ENCODE measurements around the gene SSR3. TPM values are rescaled to one million over a fixed set of nuclear protein-coding genes. Genes with fewer than 3 reads are reported as not detected.

The SSR3 gene
- total and polyA plus RNA-seq, 9 of the 15 experiments (the other 6 are each of a cell fraction or from before 2014, with no cell fraction given) = 104 to 464 (median 307) TPM

GRCh38 chr3:156553705-156554356, 1.1 kb downstream of the SSR3 start (continued):
- TF ChIP-seq, protein P1, sequence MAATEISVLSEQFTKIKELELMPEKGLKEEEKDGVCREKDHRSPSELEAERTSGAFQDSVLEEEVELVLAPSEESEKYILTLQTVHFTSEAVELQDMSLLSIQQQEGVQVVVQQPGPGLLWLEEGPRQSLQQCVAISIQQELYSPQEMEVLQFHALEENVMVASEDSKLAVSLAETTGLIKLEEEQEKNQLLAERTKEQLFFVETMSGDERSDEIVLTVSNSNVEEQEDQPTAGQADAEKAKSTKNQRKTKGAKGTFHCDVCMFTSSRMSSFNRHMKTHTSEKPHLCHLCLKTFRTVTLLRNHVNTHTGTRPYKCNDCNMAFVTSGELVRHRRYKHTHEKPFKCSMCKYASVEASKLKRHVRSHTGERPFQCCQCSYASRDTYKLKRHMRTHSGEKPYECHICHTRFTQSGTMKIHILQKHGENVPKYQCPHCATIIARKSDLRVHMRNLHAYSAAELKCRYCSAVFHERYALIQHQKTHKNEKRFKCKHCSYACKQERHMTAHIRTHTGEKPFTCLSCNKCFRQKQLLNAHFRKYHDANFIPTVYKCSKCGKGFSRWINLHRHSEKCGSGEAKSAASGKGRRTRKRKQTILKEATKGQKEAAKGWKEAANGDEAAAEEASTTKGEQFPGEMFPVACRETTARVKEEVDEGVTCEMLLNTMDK (IDR thresholded peaks at IDR 0.05; ENCODE audit: borderline replicate concordance, insufficient read depth, low read depth, low read length, poor library complexity, severe bottlenecking) = no peak
- no peak for TF ChIP-seq HIVEP1 (CRISPR knock-in tag; IDR thresholded peaks at IDR 0.05)
- 0 out of 2 replicates have a peak, but pooled peaks have one; percentile 36 for TF ChIP-seq DPF2 (IDR thresholded peaks at IDR 0.05)
- TF ChIP-seq SAP30 (IDR thresholded peaks at IDR 0.05; ENCODE audit: borderline replicate concordance, insufficient read depth, low read depth, low read length, poor library complexity, severe bottlenecking) = peak; percentile 57
- no peak for TF ChIP-seq ZNF184 (CRISPR knock-in tag; IDR thresholded peaks at IDR 0.05)
- TF ChIP-seq CGGBP1 (CRISPR knock-in tag; IDR thresholded peaks at IDR 0.05) = no peak
- TF ChIP-seq NUFIP1 (IDR thresholded peaks at IDR 0.05; ENCODE audit: partially characterized antibody) = peak; percentile 83
- no peak for TF ChIP-seq ESRRB (CRISPR knock-in tag; IDR thresholded peaks at IDR 0.05; ENCODE audit: borderline replicate concordance)
- peak; percentile 95 to 96 for TF ChIP-seq MNT (conservative IDR thresholded peaks at IDR 0.05)
- TF ChIP-seq, protein P2, sequence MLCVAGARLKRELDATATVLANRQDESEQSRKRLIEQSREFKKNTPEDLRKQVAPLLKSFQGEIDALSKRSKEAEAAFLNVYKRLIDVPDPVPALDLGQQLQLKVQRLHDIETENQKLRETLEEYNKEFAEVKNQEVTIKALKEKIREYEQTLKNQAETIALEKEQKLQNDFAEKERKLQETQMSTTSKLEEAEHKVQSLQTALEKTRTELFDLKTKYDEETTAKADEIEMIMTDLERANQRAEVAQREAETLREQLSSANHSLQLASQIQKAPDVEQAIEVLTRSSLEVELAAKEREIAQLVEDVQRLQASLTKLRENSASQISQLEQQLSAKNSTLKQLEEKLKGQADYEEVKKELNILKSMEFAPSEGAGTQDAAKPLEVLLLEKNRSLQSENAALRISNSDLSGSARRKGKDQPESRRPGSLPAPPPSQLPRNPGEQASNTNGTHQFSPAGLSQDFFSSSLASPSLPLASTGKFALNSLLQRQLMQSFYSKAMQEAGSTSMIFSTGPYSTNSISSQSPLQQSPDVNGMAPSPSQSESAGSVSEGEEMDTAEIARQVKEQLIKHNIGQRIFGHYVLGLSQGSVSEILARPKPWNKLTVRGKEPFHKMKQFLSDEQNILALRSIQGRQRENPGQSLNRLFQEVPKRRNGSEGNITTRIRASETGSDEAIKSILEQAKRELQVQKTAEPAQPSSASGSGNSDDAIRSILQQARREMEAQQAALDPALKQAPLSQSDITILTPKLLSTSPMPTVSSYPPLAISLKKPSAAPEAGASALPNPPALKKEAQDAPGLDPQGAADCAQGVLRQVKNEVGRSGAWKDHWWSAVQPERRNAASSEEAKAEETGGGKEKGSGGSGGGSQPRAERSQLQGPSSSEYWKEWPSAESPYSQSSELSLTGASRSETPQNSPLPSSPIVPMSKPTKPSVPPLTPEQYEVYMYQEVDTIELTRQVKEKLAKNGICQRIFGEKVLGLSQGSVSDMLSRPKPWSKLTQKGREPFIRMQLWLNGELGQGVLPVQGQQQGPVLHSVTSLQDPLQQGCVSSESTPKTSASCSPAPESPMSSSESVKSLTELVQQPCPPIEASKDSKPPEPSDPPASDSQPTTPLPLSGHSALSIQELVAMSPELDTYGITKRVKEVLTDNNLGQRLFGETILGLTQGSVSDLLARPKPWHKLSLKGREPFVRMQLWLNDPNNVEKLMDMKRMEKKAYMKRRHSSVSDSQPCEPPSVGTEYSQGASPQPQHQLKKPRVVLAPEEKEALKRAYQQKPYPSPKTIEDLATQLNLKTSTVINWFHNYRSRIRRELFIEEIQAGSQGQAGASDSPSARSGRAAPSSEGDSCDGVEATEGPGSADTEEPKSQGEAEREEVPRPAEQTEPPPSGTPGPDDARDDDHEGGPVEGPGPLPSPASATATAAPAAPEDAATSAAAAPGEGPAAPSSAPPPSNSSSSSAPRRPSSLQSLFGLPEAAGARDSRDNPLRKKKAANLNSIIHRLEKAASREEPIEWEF (CRISPR knock-in tag; IDR thresholded peaks at IDR 0.05) = no peak
- TF ChIP-seq ZKSCAN3 (CRISPR knock-in tag; IDR thresholded peaks at IDR 0.05) = no peak
- no peak for TF ChIP-seq NR4A1 (CRISPR knock-in tag; IDR thresholded peaks at IDR 0.05)
- 0 out of 2 replicates have a peak, but pooled peaks have one; percentile 43 for TF ChIP-seq NR4A1 (tag; IDR thresholded peaks at IDR 0.05)
- peak; percentile 94 for TF ChIP-seq ZNF316 (IDR thresholded peaks at IDR 0.05)
- TF ChIP-seq ZNF717 (CRISPR knock-in tag; IDR thresholded peaks at IDR 0.05) = no peak
- TF ChIP-seq, protein P3, sequence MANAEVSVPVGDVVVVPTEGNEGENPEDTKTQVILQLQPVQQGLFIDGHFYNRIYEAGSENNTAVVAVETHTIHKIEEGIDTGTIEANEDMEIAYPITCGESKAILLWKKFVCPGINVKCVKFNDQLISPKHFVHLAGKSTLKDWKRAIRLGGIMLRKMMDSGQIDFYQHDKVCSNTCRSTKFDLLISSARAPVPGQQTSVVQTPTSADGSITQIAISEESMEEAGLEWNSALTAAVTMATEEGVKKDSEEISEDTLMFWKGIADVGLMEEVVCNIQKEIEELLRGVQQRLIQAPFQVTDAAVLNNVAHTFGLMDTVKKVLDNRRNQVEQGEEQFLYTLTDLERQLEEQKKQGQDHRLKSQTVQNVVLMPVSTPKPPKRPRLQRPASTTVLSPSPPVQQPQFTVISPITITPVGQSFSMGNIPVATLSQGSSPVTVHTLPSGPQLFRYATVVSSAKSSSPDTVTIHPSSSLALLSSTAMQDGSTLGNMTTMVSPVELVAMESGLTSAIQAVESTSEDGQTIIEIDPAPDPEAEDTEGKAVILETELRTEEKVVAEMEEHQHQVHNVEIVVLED (CRISPR knock-in tag; IDR thresholded peaks at IDR 0.05) = no peak
- no peak for TF ChIP-seq TBP (optimal IDR thresholded peaks at IDR 0.05; ENCODE audit: low read depth, low read length)
